Stomach (tissue), 9 donors: ENCODE results near the gene COL5A1. TPM values are rescaled to one million over a fixed set of nuclear protein-coding genes. Genes with fewer than 3 reads are reported as not detected.

Source experiments
- DNase-seq, 2 donors: peaks; one replicate each; pipeline versions ENCODE4 v3.0.0 to v3.0.0-alpha.2; 2013 to 2019
- H3K27ac ChIP-seq, 5 donors: fragments of 200-600 bp in 4 of 5; sonication (generic) in 4 of 5; one replicate each; pipeline ENCODE4 v1.5.1; 2013 to 2019; ENCODE audit warnings: mild to moderate bottlenecking in 1 of 5, moderate library complexity in 1 of 5
- H3K27me3 ChIP-seq, 3 donors: fragments of 200-600 bp; sonication (generic); one replicate each; pipeline ENCODE4 v1.5.1; 2017 to 2019; ENCODE audit warnings: mixed run types in 1 of 3
- H3K36me3 ChIP-seq, 4 donors: fragments of 200-600 bp; sonication (generic); 1 replicate in 3 of 4; 2 replicates in 1 of 4; pipeline ENCODE4 v1.5.1; 2016 to 2019
- H3K4me1 ChIP-seq, 4 donors: fragments of 200-600 bp; sonication (generic); one replicate each; pipeline ENCODE4 v1.5.1; 2016 to 2019
- H3K4me3 ChIP-seq, 4 donors: fragments of 200-600 bp; sonication (generic) in 3 of 4; one replicate each; pipeline ENCODE4 v1.5.1; 2016 to 2019; ENCODE audit warnings: mild to moderate bottlenecking in 1 of 4
- H3K9me3 ChIP-seq, 4 donors: fragments of 200-600 bp; sonication (generic); one replicate each; pipeline ENCODE4 v1.5.1; 2016 to 2019
- CTCF ChIP-seq, 7 experiments: fragments of 450-650 bp in 4 of 7; fragments of 200-600 bp in 3 of 7; sonication (generic) in 3 of 7; IDR thresholded peaks; one replicate each; pipeline ENCODE4 v1.5.1; 2016 to 2019; ENCODE audit warnings: antibody characterized with exemption in 7 of 7, control low read depth in 2 of 7, mild to moderate bottlenecking in 1 of 7
- EP300 ChIP-seq: sonication (generic); formaldehyde crosslinking; IDR thresholded peaks from one replicate; pipeline ENCODE4 v1.6.1; 2017; ENCODE audit warnings: antibody characterized with exemption
- POLR2A ChIP-seq, 4 donors: fragments of 450-650 bp; IDR thresholded peaks; one replicate each; pipeline ENCODE4 v1.6.1; 2016; ENCODE audit warnings: antibody characterized with exemption in 4 of 4, control low read depth in 2 of 4, mild to moderate bottlenecking in 1 of 4, moderate library complexity in 1 of 4
- POLR2AphosphoS5 ChIP-seq, 3 donors: sonication (generic); formaldehyde crosslinking; IDR thresholded peaks; one replicate each; pipeline ENCODE4 v1.6.1; 2016; ENCODE audit warnings: antibody characterized with exemption in 3 of 3
- WGBS, 5 donors: extraction: QIAGEN DNeasy Blood & Tissue Kit in 3 of 5; methylation state at CpG; one replicate each; pipeline versions ENCODE4 v1.1.5 to v1.1.7; 2013 to 2018; 5-methylcytosine and 5-hydroxymethylcytosine counted together
- intact Hi-C: fragments of 100-400 bp; cut with DNase I; formaldehyde crosslinking; loops from one replicate; pipeline ENCODE4 v1.15.1; 2023; ENCODE audit warnings: low total_unique reads
- polyA plus RNA-seq, 3 donors: library from polyadenylated mRNA; stranded (reverse); fragments of 200-250 nt; gene quantifications; one replicate each; pipeline ENCODE4 v1.2.3, GENCODE V29; 2013
- total RNA-seq, 5 donors: library from RNA; depleted of rRNA; stranded (reverse); fragments of >200 nt; gene quantifications; one replicate each; pipeline versions ENCODE4 v1.1.0 to v1.2.3, GENCODE V29; 2014 to 2016
- donor health status: healthy with polysubstance abuse.
- donor health status: Bipolar disorder and iron deficiency.
- donor health status: healthy.

COL5A1 gene
- total and polyA plus RNA-seq, 8 donors = 7.3 to 205 (median 26.4) TPM

- Histone ChIP-seq H3K36me3 (no peaks in the 10 kb centered on the region), H3K27me3 (peaks cover 0 to 20% (median 0%) of the 10 kb centered on the region in 3 donors), H3K4me3 (no peak overlapping the region), H3K27ac (no peak overlapping the region), H3K4me1 (no peaks in the 10 kb centered on the region), H3K9me3 (no peaks in the 10 kb centered on the region)
- WGBS, 5 donors = 79 to 84% (median 83%) methylated on average over 24 of the region's 24 CpGs
- intact Hi-C loops = no loop called here
- DNase-seq = no peak
- TF ChIP-seq POLR2AphosphoS5 (IDR thresholded peaks at IDR 0.05) (no peak), POLR2A (IDR thresholded peaks at IDR 0.05) (no peak)
Observed at GRCh38 chr9:134872482-134873231, 231.1 kb downstream of the COL5A1 start.

DNA sequence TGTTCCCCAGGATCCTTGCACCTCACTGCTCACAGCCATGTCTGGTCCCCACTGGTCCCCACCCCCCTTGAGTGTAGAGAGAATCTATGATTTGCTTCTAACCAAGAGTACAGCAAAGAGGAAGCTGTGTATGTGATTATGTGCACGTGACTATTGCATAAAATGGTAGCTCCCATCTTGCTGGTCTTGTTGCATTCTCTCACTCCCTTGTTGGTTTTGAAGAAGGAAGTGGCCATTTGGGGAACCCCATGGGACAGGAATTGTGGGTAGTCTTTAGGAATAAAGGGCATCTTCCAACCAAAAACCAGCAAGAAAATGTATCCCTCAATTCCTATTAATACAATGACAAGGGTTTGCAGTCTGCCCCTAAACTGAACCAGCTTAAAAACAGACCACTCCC, 233.8 kb downstream of the COL5A1 start:
- intact Hi-C loops = no loop called here
- Histone ChIP-seq H3K27me3 (peaks cover 0 to 13% (median 0%) of the 10 kb centered on the region in 3 donors), H3K36me3 (no peaks in the 10 kb centered on the region), H3K4me3 (no peak overlapping the region), H3K4me1 (no peaks in the 10 kb centered on the region), H3K9me3 (no peaks in the 10 kb centered on the region), H3K27ac (no peak overlapping the region)
- WGBS, 5 donors = 62 to 100% (median 69%) methylated on average over 1 of the region's 1 CpG
- TF ChIP-seq POLR2AphosphoS5 (IDR thresholded peaks at IDR 0.05) (no peak), CTCF (IDR thresholded peaks at IDR 0.05) (no peak), POLR2A (IDR thresholded peaks at IDR 0.05) (no peak), EP300 (no peak)
- DNase-seq = no peak

- DNase-seq = no peak
- H3K4me3 ChIP-seq = no peak overlapping the region
- TF ChIP-seq POLR2AphosphoS5 (IDR thresholded peaks at IDR 0.05) (no peak), POLR2A (IDR thresholded peaks at IDR 0.05) (no peak), CTCF (IDR thresholded peaks at IDR 0.05) (no peak)
- H3K36me3 ChIP-seq = no peaks in the 10 kb centered on the region
- peaks cover 0 to 20% (median 0%) of the 10 kb centered on the region in 3 donors for H3K27me3 ChIP-seq
- no peaks in the 10 kb centered on the region for H3K9me3 ChIP-seq
- no peaks in the 10 kb centered on the region for H3K4me1 ChIP-seq
- intact Hi-C loops = no loop called here
- 80 to 89% (median 85%) methylated on average over 4 of the region's 4 CpGs for WGBS, 5 donors
- no peak overlapping the region for H3K27ac ChIP-seq
Observed at GRCh38 chr9:134877541-134877940, 235.9 kb downstream of the COL5A1 start.

GRCh38 chr9:134879664-134880483, 238.3 kb downstream of the COL5A1 start:
- H3K4me1 ChIP-seq = no peaks in the 10 kb centered on the region
- H3K27ac ChIP-seq = no peak overlapping the region
- no peaks in the 10 kb centered on the region for H3K9me3 ChIP-seq
- H3K27me3 ChIP-seq = peaks cover 0 to 31% (median 0%) of the 10 kb centered on the region in 3 donors
- TF ChIP-seq POLR2AphosphoS5 (IDR thresholded peaks at IDR 0.05) (no peak), EP300 (no peak), POLR2A (IDR thresholded peaks at IDR 0.05) (no peak), CTCF (IDR thresholded peaks at IDR 0.05) (no peak)
- intact Hi-C loops = no loop called here
- no peak for DNase-seq
- no peak overlapping the region for H3K4me3 ChIP-seq
- H3K36me3 ChIP-seq = no peaks in the 10 kb centered on the region
- 84 to 88% (median 87%) methylated on average over 12 to 13 of the region's 13 CpGs for WGBS, 5 donors
